GM21526 (cell line): ENCODE results near the gene CELSR1.

Source experiments
- ATAC-seq: cut with Tn5 transposase; IDR thresholded peaks from one replicate; pipeline ENCODE4 v1.9.1; 2021; ENCODE audit warnings: moderate library complexity; ENCODE audit not compliant: unreplicated experiment, low FRiP score

CELSR1 gene

DNA sequence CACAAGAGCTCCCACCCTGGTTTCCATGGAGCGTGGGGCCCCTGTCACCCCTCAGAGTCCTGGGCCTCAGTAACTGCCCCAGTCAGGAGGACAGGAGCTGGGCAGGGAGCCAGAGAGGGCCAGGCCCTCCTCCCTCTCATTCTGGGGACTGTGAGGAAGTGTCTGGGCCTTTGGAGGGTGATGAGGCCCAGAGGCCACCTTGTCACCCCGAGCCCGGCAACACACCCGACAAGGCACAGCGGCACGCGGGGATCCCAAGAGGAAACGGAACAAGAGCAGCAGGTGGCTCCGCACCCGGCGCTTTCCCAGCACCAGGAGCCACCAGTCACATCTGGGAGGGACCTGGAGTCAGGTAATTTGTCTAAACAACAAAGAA lies 72.1 kb downstream of the CELSR1 start:
- no peak for ATAC-seq

DNA sequence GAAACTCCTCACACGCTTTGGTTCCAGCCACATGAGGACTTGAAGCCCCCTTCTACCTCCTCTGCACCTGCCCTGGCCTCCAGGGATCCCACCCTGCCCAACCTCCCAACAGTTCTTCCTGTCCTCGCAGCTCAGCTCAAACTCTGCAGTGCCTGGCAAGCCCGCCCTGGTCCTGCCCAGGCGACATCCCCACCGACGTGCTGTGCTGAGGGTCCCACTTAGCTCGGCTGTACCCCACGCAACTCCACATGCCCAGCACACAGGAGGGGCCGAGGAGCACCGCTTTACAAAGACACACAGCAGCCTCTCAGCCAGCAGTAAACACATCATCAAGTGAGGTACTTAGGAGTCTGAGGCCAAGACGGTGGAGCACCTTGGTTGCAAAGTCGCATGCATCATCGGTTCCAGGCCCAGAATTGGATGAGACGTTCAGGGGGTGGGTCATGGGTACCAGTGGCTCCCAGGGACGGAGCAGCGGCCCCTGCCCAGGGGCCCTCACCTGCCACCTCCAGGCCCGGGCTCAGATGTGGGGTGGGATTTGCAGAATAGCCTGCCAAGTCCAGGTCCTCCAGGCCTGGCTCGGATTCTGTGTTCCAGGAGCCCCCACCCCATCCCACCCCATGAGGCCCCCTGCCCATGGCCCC lies 72.6 kb downstream of the CELSR1 start:
- no peak for ATAC-seq

- ATAC-seq: no peak
Observed at GRCh38 chr22:46464296-46464695, 73.1 kb downstream of the CELSR1 start.

GRCh38 chr22:46463435-46464227 lies 73.8 kb downstream of the CELSR1 start:
- no peak for ATAC-seq

GRCh38 chr22:46462726-46463371 lies 74.6 kb downstream of the CELSR1 start:
- ATAC-seq: no peak

DNA sequence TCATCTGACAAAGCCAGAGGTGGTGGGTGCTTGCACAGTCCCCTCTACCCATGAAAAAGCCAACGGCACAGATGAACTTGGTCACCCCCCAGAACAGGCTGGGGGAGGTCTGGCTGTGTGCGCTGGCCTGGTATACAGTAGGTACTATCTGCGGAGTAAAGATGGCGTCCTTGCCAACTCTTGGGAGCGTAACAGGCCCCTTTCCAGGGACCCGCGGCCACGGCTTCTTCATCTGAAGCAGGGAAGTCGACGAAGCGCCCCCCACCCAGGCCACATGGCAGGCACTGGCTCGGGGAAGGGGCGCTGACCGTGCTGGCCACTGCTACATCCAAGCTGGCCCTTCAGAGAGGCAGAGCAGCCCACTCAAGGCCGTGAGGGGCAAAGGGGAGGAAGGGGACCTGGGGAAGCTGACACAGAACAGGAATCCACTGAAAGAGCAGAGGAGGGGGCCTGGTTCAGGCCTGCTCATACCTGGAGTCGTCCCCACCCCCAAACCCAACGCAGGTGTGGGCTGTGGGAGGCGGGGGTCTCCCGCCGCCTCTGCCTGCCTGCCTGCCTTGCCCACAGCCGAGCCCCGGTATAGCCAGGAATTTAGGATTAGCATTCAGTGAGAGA lies 75.7 kb downstream of the CELSR1 start:
- ATAC-seq: no peak

- ATAC-seq: no peak
Observed at GRCh38 chr22:46460857-46461256, 76.6 kb downstream of the CELSR1 start.

GRCh38 chr22:46459347-46460065 lies 77.9 kb downstream of the CELSR1 start:
- ATAC-seq: no peak

- ATAC-seq: no peak
Observed at GRCh38 chr22:46458525-46458924, 78.9 kb downstream of the CELSR1 start.

- no peak for ATAC-seq
Observed at GRCh38 chr22:46457502-46458488, 79.6 kb downstream of the CELSR1 start.

DNA sequence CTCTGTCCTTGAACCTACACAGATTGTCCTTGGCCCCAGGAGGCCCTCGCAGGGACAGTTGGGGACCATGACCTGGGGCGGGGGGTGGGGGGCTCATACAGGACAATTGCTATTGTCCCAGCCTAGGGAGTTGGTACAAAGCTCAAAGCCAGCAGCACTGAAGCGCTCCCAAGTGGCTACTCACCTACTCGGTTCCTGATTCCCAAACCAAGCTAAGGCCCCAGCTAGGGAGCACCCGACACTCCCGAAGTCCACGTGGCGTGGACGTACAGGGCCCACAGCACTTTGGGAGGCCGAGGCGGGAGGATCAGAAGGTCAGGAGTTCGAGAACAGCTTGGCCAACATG lies 80.6 kb downstream of the CELSR1 start:
- ATAC-seq: no peak

DNA sequence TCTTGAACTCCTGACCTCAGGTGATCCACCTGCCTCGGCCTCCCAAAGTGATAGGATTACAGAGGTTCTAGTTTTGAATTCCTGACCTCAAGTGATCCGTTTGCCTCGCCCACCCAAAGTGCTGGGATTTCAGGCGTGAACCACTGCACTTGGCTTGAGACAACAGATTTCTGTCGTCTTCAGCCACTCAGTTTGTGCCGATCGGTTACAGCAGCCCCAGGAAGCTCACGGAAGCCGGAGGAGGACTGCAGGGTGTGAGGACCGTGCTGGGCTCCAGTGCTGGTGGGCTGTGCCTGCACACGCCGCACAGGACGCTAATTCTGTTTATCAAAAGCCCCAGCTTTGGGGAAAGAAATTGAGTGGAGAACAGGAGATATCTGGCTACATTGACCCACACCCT lies 82.0 kb downstream of the CELSR1 start:
- no peak for ATAC-seq

DNA sequence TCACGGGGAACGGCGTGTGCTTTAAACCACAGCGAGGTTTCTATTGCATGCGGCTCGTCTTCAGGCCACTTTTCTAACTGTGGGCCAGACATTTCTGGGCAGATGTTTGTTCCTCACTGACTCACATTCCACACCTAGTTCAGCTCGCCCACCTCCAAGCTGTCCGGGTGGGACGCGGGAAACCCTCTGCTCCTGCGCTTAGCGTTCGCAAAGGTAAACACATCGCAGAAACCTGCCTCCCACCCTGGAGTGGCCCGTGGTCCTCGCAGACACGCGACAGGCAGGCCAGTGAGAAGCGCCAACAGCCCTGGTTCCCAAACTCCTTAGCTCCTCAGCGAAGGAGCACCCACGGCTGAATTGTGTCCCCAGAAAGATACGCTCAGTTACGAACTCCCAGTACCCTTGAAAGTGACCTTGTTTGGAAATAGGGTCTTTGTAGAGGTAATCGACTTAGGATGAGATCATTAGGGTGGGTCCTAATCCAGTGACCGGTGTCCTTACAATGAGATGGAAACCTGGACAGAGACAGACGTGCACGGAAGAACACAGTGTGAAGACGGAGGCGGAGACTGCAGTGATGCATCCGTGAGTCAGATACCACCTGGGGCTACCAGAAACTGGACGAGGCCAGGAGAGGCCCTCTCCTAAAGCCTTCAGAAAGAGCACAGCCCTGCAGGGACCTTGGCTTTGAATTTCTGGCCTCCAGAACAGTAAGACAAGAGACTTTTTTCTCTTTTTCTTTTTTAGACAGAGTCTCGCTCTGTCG lies 82.7 kb downstream of the CELSR1 start:
- no peak for ATAC-seq

DNA sequence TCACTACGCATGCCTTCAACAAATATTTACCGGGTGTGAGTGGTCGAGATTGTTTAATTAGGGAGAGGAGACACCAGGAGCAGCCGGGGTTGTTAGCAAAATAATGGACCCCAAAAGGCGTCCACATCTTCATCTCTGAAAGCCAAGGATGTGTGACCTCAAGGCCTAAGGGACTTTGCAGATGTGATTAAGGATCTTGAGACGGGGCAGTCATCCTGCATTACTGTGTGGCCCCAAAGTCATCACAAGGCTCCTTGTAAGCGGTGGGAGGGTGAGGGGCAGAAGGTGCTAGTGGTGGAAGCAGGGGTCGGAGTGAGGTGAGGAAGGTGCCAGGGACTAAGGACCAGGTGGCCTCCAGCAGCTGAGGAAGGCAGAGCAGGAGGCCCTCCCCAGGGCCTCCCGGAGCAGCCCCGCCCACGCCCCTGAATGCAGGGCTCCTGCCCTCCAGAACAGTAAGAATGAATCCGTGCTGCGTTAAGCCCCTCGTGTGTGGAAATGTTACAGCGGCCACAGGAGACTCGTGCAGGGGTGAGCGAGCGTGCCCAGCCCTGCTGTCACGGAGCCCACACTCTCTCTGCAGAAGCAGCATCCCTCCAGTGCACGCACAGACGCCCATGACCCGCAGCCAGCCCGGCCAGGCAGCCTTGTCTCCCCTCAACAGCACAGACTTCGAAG lies 83.5 kb downstream of the CELSR1 start:
- no peak for ATAC-seq

- ATAC-seq: no peak
Observed at GRCh38 chr22:46453006-46453828, 84.2 kb downstream of the CELSR1 start.

GRCh38 chr22:46452195-46453005 lies 85.0 kb downstream of the CELSR1 start:
- no peak for ATAC-seq

DNA sequence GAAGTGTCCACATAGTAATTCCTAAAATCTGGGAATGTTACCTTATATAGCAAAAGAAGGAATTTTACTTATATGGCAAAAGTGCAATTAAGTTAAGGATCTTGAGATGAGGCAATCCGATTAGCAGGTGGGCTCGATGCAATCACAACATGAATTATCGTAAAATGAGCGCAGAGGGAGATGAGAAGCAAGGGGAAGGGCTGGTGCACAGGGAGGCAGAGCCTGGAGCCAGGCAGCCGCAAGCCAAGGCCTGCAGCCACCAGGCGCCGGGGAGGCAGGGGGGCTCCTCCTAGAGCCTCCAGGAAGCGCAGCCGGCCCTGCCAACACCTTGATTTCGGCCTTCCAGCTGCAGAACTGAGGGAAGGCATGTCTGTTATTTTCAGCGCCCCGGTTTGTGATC lies 85.7 kb downstream of the CELSR1 start:
- ATAC-seq: no peak
